ENCODE measurements around the gene SPATA25.

Gene SPATA25

GRCh38 chr20:45897692-45898091 is 10.3 kb upstream of the SPATA25 start:
- no peak overlapping the region for H3K4me3 ChIP-seq (ENCODE audit: low read length)
- no peak for DNase-seq (ENCODE audit: low read depth, low spot score)

GRCh38 chr20:45897289-45897688 is 9.9 kb upstream of the SPATA25 start:
- no peak overlapping the region for H3K4me3 ChIP-seq (ENCODE audit: low read length)
- no peak for DNase-seq (ENCODE audit: low read depth, low spot score)

- H3K4me3 ChIP-seq (ENCODE audit: low read length) = no peak overlapping the region
- DNase-seq (ENCODE audit: low read depth, low spot score) = no peak
Measured at GRCh38 chr20:45896641-45897161, 9.3 kb upstream of the SPATA25 start.

- no peak for DNase-seq (ENCODE audit: low read depth, low spot score)
- H3K4me3 ChIP-seq (ENCODE audit: low read length) = no peak overlapping the region
Measured at GRCh38 chr20:45894797-45895196, 7.4 kb upstream of the SPATA25 start.

- H3K4me3 ChIP-seq (ENCODE audit: low read length) = no peak overlapping the region
- DNase-seq (ENCODE audit: low read depth, low spot score) = no peak
Measured at GRCh38 chr20:45893831-45894230, 6.4 kb upstream of the SPATA25 start.

GRCh38 chr20:45892828-45893500 is 5.5 kb upstream of the SPATA25 start:
- no peak overlapping the region for H3K4me3 ChIP-seq (ENCODE audit: low read length)
- DNase-seq (ENCODE audit: low read depth, low spot score) = no peak

- DNase-seq (ENCODE audit: low read depth, low spot score) = no peak
- peak overlapping the region; percentile 76 for H3K4me3 ChIP-seq (ENCODE audit: low read length)
Measured at GRCh38 chr20:45892049-45892825, 4.8 kb upstream of the SPATA25 start.

GRCh38 chr20:45890985-45891983 is 3.9 kb upstream of the SPATA25 start, which contains the start of the genes CTSA and NEURL2:
TSS of gene CTSA (plus strand) at chr20:45891335. CDS start at chr20:45891569, 234 bp downstream.
TSS of gene NEURL2 (minus strand) at chr20:45891208. CDS start at chr20:45890991, 217 bp downstream.
- peak; percentile 83 for DNase-seq (ENCODE audit: low read depth, low spot score)
- peak within 1 kb of the TSS; percentile 76 for H3K4me3 ChIP-seq (ENCODE audit: low read length)

GRCh38 chr20:45890077-45890984 is 2.9 kb upstream of the SPATA25 start:
- DNase-seq (ENCODE audit: low read depth, low spot score) = no peak
- peak overlapping the region; percentile 76 for H3K4me3 ChIP-seq (ENCODE audit: low read length)

- H3K4me3 ChIP-seq (ENCODE audit: low read length) = no peak overlapping the region
- DNase-seq (ENCODE audit: low read depth, low spot score) = no peak
Measured at GRCh38 chr20:45888681-45889080, 1.3 kb upstream of the SPATA25 start.

GRCh38 chr20:45886590-45887345 is 654 bp downstream of the SPATA25 start:
- DNase-seq (ENCODE audit: low read depth, low spot score) = no peak
- no peak overlapping the region for H3K4me3 ChIP-seq (ENCODE audit: low read length)

- DNase-seq (ENCODE audit: low read depth, low spot score) = peak; percentile 50
- H3K4me3 ChIP-seq (ENCODE audit: low read length) = peak overlapping the region; percentile 5
Measured at GRCh38 chr20:45883100-45883469, 4.3 kb downstream of the SPATA25 start.

GRCh38 chr20:45882469-45883099 is 4.8 kb downstream of the SPATA25 start:
- H3K4me3 ChIP-seq (ENCODE audit: low read length) = peak overlapping the region; percentile 5; the same call in 1 of the 2 replicates
- DNase-seq (ENCODE audit: low read depth, low spot score) = no peak

GRCh38 chr20:45880988-45881788 is 6.2 kb downstream of the SPATA25 start, which contains the start of gene ZSWIM1:
TSS of gene ZSWIM1 (plus strand) at chr20:45881227. CDS start at chr20:45882593, 1,366 bp downstream.
- H3K4me3 ChIP-seq (ENCODE audit: low read length) = peak within 1 kb of the TSS; percentile 69
- DNase-seq (ENCODE audit: low read depth, low spot score) = peak; percentile 99

- DNase-seq (ENCODE audit: low read depth, low spot score) = no peak
- H3K4me3 ChIP-seq (ENCODE audit: low read length) = no peak overlapping the region
Measured at GRCh38 chr20:45878076-45878761, 9.2 kb downstream of the SPATA25 start.

GRCh38 chr20:45874576-45874975 is 12.8 kb downstream of the SPATA25 start:
- DNase-seq (ENCODE audit: low read depth, low spot score) = no peak
- no peak overlapping the region for H3K4me3 ChIP-seq (ENCODE audit: low read length)
